Measurements from ENCODE around the gene TMPRSS2. TPM values are rescaled to one million over a fixed set of nuclear protein-coding genes. Genes with fewer than 3 reads are reported as not detected.
A peak's percentile ranks its signal among the peaks of the same experiment; 100 is the strongest.

Gene TMPRSS2
- total and polyA plus RNA-seq, 5 experiments from 2014 or later = not detected

DNA sequence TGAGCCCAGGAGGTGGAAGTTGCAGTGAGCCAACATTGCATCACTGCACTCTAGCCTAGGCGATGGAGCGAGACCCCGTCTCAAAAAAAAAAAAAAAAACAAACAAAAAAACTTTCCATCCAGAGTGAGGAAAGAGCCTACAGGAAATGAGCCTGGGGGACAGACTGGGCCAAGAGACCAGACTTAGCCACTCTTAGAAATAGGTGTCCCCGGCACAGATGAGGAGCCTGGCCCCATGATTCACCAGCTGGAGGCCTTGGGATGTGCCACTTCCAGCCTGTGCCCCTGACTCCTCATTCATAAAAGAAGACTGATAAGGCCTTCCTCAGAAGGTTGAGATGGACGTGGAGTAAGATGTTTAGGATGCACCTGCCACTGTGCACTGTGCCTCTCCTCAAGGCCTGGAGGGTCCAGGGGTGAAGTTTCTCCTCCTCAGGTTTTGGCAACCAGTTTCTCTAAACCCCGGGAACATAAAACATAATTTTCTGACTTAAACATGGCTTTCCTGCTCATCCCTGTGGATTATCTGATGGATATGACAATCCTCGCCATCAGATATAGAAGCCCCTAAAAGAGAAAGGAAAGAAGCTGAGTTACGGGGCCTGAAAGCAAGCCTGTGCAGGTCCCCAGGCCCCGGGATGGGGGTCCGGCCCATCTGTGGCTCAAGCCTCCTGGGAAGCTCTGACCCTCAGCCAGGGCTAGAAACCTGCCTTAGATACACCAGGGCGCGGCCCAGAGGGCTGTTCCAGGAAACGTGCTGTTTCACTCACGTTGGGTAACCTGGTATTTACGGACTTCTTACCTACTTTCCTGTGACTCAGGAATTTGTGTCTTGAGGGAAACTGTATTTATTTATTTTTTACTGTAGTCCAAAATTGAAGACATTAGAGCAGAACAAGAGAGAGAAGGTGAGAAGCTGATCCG, 55.9 kb downstream of the TMPRSS2 start:
- no peak for DNase-seq
- Mint-ChIP-seq H3K27me3 (no peaks in the 10 kb centered on the region), H3K4me1 (peaks cover 0 to 2% (median 0%) of the 10 kb centered on the region in 4 donors), H3K36me3 (peaks cover 0 to 89% (median 25%) of the 10 kb centered on the region in 3 donors), H3K9me3 (no peaks in the 10 kb centered on the region), H3K4me3 (no peak overlapping the region), H3K27ac (peak overlapping the region in 4 of 10 donors; percentile 13 to 71 (median 30))
- no peak for ATAC-seq
- POLR2A ChIA-PET = no interaction called here

DNA sequence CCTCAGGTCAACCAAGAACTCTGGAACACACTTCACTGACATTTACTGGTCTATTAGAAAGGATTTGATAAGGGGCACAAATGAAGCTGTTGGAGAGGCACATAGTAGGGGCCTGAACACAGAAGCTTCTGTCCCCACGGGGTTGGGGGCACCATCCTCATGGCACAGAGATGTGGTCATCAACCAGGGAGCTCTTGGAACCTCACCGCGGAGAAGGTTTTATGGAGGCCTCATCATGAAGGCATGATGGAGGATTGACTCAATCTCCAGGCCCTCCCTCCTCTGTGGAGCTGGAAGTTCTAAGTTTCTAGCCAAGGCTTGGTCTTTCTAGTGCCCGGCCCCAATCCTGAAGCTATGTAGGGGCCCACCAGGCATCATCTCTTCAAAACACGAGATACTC, 58.3 kb downstream of the TMPRSS2 start:
- Mint-ChIP-seq H3K9me3 (no peaks in the 10 kb centered on the region), H3K4me1 (peaks cover 0 to 2% (median 0%) of the 10 kb centered on the region in 4 donors), H3K36me3 (peaks cover 0 to 93% (median 44%) of the 10 kb centered on the region in 3 donors), H3K4me3 (no peak overlapping the region), H3K27ac (no peak overlapping the region), H3K27me3 (no peaks in the 10 kb centered on the region)
- no peak for ATAC-seq
- POLR2A ChIA-PET = no interaction called here
- DNase-seq = no peak

DNA sequence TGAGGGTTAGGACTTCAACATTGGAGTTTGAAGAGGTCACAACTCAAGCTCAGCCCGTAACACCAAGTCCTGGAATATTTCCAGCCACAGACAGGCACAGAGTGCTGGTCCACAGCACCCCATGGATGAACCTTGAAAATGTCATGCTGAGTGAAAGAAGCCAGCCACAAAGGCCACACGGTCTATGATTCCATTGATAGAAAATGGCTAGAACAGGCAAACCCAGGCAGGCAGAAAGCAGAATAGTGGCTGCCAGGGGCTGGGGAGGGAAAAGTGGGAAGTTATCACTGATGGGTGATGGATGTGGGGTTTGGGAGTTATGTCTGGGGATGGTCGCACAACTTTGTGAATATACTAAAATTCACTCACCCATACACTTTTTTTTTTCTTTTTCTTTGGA, 60.6 kb downstream of the TMPRSS2 start:
- ATAC-seq (no peak), DNase-seq (no peak)
- POLR2A ChIA-PET = no interaction called here
- Mint-ChIP-seq H3K36me3 (peaks cover 6 to 92% (median 52%) of the 10 kb centered on the region in 3 donors), H3K9me3 (no peaks in the 10 kb centered on the region), H3K27me3 (no peaks in the 10 kb centered on the region), H3K4me3 (no peak overlapping the region), H3K27ac (peak overlapping the region in 4 of 10 donors; percentile 17 to 72 (median 35)), H3K4me1 (no peaks in the 10 kb centered on the region)

DNA sequence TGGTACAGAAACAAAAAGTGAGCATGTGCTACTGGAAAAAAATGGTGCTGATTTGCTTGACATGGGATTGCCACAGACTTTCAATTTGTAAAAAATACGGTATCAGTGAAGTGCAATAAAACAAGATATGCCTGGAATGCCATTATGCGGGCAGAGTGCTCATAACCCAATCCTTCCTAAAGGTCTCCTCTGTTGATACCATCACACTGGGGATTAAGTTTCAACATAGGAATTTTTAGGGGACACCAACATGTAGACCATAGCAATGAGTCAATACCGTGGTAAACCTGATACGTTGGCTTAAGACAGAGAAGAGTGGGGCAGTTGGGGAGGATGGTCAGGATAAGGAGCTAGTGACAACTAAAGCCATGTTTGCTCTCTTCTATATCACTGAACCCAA, 61.4 kb downstream of the TMPRSS2 start:
- Mint-ChIP-seq H3K4me1 (no peaks in the 10 kb centered on the region), H3K27ac (peak overlapping the region in 2 of 10 donors; percentile 0 to 38), H3K9me3 (no peaks in the 10 kb centered on the region), H3K4me3 (no peak overlapping the region), H3K36me3 (peaks cover 6 to 92% (median 55%) of the 10 kb centered on the region in 3 donors), H3K27me3 (no peaks in the 10 kb centered on the region)
- ATAC-seq = no peak
- DNase-seq = no peak
- POLR2A ChIA-PET = no interaction called here

DNA sequence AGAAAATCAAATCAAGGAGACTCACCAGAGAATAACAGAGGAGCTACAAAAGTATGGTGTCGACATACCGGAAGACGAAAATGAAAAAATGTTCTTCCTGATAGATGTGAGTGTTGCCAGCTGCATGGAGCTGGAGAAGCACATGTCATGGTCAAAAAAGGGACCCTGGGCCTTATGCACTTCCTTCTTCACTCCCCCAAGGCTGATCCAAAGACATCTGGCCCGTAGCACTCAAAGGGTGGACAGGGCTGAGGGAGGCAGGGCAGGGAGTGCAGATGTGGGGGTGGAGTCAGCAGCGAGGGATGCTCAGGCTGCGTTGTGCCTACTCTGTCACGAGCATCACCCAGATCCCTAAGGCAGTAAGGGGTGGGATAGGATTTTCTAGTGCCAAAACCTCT, 62.5 kb downstream of the TMPRSS2 start:
- H3K4me3 Mint-ChIP-seq = no peak overlapping the region
- DNase-seq = no peak
- H3K27me3 Mint-ChIP-seq = no peaks in the 10 kb centered on the region
- no peak for ATAC-seq
- H3K4me1 Mint-ChIP-seq = no peaks in the 10 kb centered on the region
- H3K27ac Mint-ChIP-seq = peak overlapping the region in 4 of 10 donors; percentile 9 to 77 (median 59)
- no peaks in the 10 kb centered on the region for H3K9me3 Mint-ChIP-seq
- H3K36me3 Mint-ChIP-seq = peaks cover 6 to 92% (median 54%) of the 10 kb centered on the region in 3 donors
- POLR2A ChIA-PET = no interaction called here

DNA sequence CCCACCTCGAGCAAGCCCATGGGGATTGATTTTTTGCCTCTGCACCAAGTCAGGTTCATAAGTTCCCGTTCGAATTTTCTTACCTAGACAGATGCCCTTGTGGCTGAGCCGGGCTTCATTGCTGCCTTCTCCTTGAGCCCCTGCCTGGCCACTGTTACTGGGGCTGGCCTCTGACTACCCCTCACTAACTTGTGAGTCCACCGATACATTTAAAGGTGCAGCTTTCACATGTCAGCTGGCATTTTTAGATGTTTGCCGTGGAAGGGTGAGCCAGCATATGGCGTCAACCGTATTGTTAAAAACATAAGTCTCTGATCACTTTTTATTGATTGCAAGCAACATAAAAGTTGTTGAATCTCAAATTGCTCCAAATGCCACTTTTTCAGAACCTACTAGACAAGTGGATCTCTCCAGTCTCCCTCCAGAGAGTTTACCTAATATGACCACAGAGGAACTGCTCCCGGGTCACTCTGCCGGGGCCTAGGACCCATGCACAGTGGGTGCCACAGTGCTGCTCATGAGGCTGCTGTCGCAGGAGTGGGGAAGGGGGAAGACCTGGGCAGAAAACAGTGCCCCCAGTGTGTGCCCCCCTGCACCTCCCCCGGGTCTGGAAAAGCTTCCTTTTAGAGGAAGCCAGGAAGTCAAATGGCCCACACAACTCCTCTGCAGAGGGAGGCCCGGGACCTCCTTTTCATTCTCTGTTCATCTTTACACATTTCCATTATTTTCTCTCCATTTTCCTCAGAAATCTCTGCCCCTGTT, 63.1 kb downstream of the TMPRSS2 start:
- H3K27me3 Mint-ChIP-seq = no peaks in the 10 kb centered on the region
- ATAC-seq (no peak), DNase-seq (no peak)
- peaks cover 6 to 91% (median 59%) of the 10 kb centered on the region in 3 donors for H3K36me3 Mint-ChIP-seq
- no peaks in the 10 kb centered on the region for H3K4me1 Mint-ChIP-seq
- POLR2A ChIA-PET = interaction anchor here (0.6 kb wide), 1 partner anchor 52 kb away, joined by 5 read pairs; no protein-coding TSS in a partner anchor
- H3K27ac Mint-ChIP-seq = peak overlapping the region in 4 of 10 donors; percentile 9 to 77 (median 41)
- no peaks in the 10 kb centered on the region for H3K9me3 Mint-ChIP-seq
- H3K4me3 Mint-ChIP-seq = no peak overlapping the region

DNA sequence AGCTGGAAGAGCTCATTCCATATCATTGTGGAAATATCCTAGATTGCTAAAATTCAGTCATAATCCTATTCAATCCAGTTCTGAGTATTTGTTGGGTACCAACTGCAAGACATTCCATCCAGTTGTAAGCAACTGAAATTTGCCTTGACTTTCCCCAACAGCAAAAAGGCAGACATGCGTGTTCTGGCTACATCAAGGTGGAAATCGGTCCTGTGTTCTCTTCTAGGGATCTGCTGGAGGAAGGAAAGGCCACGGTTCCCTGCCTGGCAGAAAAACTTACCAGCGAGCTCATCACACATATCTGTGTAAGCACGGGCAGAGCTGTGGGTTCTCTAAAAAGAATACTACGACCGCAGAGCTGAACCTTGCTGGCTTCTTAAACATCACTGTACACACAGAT, 64.4 kb downstream of the TMPRSS2 start:
- peak overlapping the region in 1 of 10 donors; percentile 81 for H3K27ac Mint-ChIP-seq

DNA sequence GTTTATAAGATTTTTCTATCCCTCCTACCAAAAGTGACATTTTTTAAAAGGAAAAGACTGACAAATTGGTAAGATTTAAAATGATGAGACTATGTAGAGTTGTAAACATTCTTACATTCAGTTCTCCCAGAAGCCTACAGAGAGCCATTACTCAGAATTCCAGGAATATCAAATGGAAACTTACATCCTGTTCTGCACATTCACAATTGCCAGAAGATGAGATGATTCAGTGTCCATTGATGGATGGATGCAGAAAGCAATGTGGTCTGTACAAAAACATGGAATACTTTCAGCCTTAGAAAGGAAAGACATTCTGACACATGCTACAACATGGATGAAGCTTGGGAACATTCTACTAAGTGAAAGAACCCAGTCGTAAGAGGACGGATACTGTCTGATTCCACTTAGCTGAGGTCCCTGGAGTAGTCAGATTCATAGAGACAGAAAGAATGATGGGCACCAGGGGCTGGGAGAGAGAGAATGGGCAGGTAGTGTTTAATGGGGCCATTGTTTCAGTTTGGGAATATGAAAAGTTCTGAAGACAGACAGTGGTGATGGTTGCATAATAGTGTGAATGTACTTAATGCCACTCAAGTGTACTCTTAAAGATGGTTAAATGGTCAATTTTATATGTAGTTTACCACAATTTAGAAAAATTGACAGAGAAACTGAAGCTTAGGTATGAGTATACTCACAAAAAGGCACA, 65.3 kb downstream of the TMPRSS2 start:
- H3K36me3 Mint-ChIP-seq = peaks cover 6 to 90% (median 57%) of the 10 kb centered on the region in 3 donors
- ATAC-seq = no peak
- DNase-seq = no peak
- peak overlapping the region in 3 of 10 donors; percentile 12 to 30 (median 23) for H3K27ac Mint-ChIP-seq
- POLR2A ChIA-PET = no interaction called here
- H3K9me3 Mint-ChIP-seq = no peaks in the 10 kb centered on the region
- peaks cover 0 to 3% (median 0%) of the 10 kb centered on the region in 4 donors for H3K4me1 Mint-ChIP-seq
- no peaks in the 10 kb centered on the region for H3K27me3 Mint-ChIP-seq
- H3K4me3 Mint-ChIP-seq = no peak overlapping the region

More for the DNA sequence above, 64.4 kb downstream of the TMPRSS2 start:
- Mint-ChIP-seq H3K9me3 (no peaks in the 10 kb centered on the region), H3K27me3 (no peaks in the 10 kb centered on the region), H3K36me3 (peaks cover 6 to 90% (median 56%) of the 10 kb centered on the region in 3 donors), H3K4me1 (no peaks in the 10 kb centered on the region), H3K4me3 (no peak overlapping the region)
- ATAC-seq = no peak
- POLR2A ChIA-PET = no interaction called here
- DNase-seq = no peak

DNA sequence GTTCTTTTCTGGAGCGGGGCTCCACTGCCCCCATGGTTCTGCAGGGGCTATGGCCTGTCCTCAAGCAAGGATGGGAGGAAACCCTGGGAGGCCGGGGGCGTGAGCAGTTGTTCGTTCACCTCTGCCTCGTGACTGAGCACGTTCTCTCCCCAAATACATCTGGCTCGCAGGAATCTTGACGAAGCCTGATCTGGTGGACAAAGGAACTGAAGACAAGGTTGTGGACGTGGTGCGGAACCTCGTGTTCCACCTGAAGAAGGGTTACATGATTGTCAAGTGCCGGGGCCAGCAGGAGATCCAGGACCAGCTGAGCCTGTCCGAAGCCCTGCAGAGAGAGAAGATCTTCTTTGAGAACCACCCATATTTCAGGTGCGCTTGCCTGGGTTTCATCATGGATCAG, 66.4 kb downstream of the TMPRSS2 start:
- POLR2A ChIA-PET = no interaction called here
- ATAC-seq (no peak), DNase-seq (no peak)
- Mint-ChIP-seq H3K27ac (no peak overlapping the region), H3K9me3 (no peaks in the 10 kb centered on the region), H3K36me3 (peaks cover 6 to 90% (median 52%) of the 10 kb centered on the region in 3 donors), H3K27me3 (no peaks in the 10 kb centered on the region), H3K4me1 (peaks cover 0 to 4% (median under 1%) of the 10 kb centered on the region in 4 donors), H3K4me3 (no peak overlapping the region)

DNA sequence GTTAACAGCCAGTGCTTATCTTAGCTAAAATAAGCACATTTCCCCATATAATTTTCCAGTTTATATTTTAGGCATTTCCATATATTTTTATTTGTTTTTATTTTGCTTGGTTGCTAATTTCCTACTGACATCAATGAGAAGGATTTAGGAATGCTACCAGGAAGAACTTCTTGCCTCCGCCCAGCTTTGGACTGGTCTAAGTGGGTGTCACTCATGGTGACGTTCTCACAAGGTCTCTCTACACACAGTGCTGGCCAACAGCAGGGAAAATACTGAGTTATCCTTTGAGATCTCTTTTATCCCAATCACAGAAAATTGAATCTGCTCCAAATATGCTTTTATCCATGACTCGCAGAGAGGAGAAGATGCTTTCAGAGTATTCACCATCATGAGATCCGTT, 68.7 kb downstream of the TMPRSS2 start:
- POLR2A ChIA-PET = interaction anchor here (0.6 to 0.8 kb wide), 2 partner anchors 14 to 20 kb away, joined by 3 read pairs; no protein-coding TSS in a partner anchor
- H3K9me3 Mint-ChIP-seq = peaks cover 0 to 12% (median 6%) of the 10 kb centered on the region in 9 donors
- no peak overlapping the region for H3K4me3 Mint-ChIP-seq
- H3K36me3 Mint-ChIP-seq = peaks cover 26 to 90% (median 55%) of the 10 kb centered on the region in 3 donors
- DNase-seq (no peak), ATAC-seq (no peak)
- no peaks in the 10 kb centered on the region for H3K27me3 Mint-ChIP-seq
- peak overlapping the region in 1 of 10 donors; percentile 43 for H3K27ac Mint-ChIP-seq
- peaks cover 0 to 9% (median under 1%) of the 10 kb centered on the region in 4 donors for H3K4me1 Mint-ChIP-seq

DNA sequence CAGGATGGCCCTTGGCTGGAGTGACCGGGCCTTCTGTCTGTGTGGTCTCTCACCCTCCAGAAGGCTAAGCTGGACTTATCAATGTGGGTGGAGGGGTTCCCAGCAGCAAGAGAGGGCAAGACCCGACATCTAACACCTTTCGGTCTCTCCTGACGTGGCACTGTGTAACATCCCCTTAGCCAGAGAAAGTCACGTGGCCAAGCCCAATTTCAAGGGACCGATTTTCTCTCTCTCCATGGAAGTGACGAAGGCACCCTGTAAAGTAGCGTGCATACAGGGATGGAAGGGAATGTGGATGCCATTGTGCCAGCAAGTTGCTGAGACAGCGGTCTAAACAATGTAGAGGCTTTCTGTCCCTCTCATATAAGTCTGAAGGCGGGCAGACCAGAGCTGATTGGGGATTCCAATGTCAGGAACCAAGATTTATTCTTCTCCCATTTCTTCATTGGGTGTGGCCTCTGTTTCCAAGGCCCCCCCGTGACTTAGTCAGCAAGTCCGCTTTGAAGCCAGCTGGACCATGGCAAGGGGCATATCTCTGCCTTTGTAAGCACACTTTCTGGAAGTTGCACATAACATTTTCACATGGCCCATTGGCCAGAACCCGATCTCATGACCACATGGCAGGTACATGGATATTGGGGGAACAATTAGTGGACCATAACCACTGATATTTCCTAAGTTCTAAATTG, 69.4 kb downstream of the TMPRSS2 start:
- Mint-ChIP-seq H3K4me1 (peaks cover 0 to 12% (median 1%) of the 10 kb centered on the region in 4 donors), H3K4me3 (no peak overlapping the region), H3K27me3 (no peaks in the 10 kb centered on the region), H3K36me3 (peaks cover 27 to 95% (median 59%) of the 10 kb centered on the region in 3 donors), H3K9me3 (peaks cover 0 to 15% (median 6%) of the 10 kb centered on the region in 9 donors), H3K27ac (peak overlapping the region in 2 of 10 donors; percentile 7 to 34)
- POLR2A ChIA-PET = interaction anchor here (0.6 kb wide), 1 partner anchor 14 kb away, joined by 3 read pairs; no protein-coding TSS in a partner anchor
- ATAC-seq (no peak), DNase-seq (no peak)

DNA sequence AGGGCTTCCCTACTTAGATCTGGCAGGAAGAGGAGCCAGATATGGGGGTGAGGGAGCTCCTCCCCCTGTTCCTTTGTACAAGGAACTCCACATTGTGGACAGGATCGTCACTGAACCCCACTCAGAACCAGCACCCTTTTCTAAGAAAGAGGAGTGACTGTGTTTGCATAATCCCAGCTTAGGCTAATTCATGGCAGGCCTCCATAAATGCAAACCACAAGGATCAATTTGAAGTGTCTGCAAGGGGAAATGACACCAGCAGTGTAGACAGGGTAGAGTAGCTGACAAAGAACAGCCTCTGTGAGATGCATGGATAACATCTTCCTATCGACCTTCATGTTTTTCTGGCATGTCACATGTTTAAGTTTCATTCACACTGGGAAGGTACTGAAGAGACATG, 70.2 kb downstream of the TMPRSS2 start:
- H3K4me1 Mint-ChIP-seq = peaks cover 0 to 20% (median 8%) of the 10 kb centered on the region in 4 donors
- peak overlapping the region in 2 of 10 donors; percentile 41 to 51 for H3K27ac Mint-ChIP-seq
- no peaks in the 10 kb centered on the region for H3K27me3 Mint-ChIP-seq
- H3K4me3 Mint-ChIP-seq = no peak overlapping the region
- H3K9me3 Mint-ChIP-seq = peaks cover 0 to 15% (median 6%) of the 10 kb centered on the region in 9 donors
- peaks cover 29 to 95% (median 66%) of the 10 kb centered on the region in 3 donors for H3K36me3 Mint-ChIP-seq
- POLR2A ChIA-PET = no interaction called here
- ATAC-seq (no peak), DNase-seq (no peak)
